SKM-1 (cell line): ENCODE results near the gene PTRHD1.
"Not testable (repeated sequence)": the region's sequence is repeated elsewhere in the genome, so short reads cannot be mapped to it uniquely, and the experiment has no call there.

Experiments used
- DNase-seq: peaks from one replicate; lab custom pipeline; 2025; ENCODE audit not compliant: unreplicated experiment; lab: John Stamatoyannopoulos, UW

Gene PTRHD1

GRCh38 chr2:24813691-24814137, 20.5 kb upstream of the PTRHD1 start:
- DNase-seq = no peak

GRCh38 chr2:24809316-24810007, 16.3 kb upstream of the PTRHD1 start:
- no peak for DNase-seq

- no peak for DNase-seq
Observed at GRCh38 chr2:24806661-24807036, 13.5 kb upstream of the PTRHD1 start.

GRCh38 chr2:24805811-24806660, 12.8 kb upstream of the PTRHD1 start:
- DNase-seq = not testable (repeated sequence)

- not testable (repeated sequence) for DNase-seq
Observed at GRCh38 chr2:24800487-24800886, 7.3 kb upstream of the PTRHD1 start.

- no peak for DNase-seq
Observed at GRCh38 chr2:24797644-24798043, 4.5 kb upstream of the PTRHD1 start.

- no peak for DNase-seq
Observed at GRCh38 chr2:24793761-24794435, 707 bp upstream of the PTRHD1 start.

GRCh38 chr2:24792542-24792873, 683 bp downstream of the PTRHD1 start:
- DNase-seq = no peak

- no peak for DNase-seq
Observed at GRCh38 chr2:24791452-24791851, 1.7 kb downstream of the PTRHD1 start.

GRCh38 chr2:24788816-24789215, 4.4 kb downstream of the PTRHD1 start:
- no peak for DNase-seq

GRCh38 chr2:24787532-24787931, 5.7 kb downstream of the PTRHD1 start:
- no peak for DNase-seq

- DNase-seq = no peak
Observed at GRCh38 chr2:24785671-24786321, 7.4 kb downstream of the PTRHD1 start.

GRCh38 chr2:24783641-24784040, 9.6 kb downstream of the PTRHD1 start:
- DNase-seq = no peak

GRCh38 chr2:24779116-24779515, 14.1 kb downstream of the PTRHD1 start:
- DNase-seq = no peak

- DNase-seq = no peak
Observed at GRCh38 chr2:24774373-24774772, 18.8 kb downstream of the PTRHD1 start.

GRCh38 chr2:24771764-24772586, 21.2 kb downstream of the PTRHD1 start:
- no peak for DNase-seq

- DNase-seq = no peak
Observed at GRCh38 chr2:24771061-24771460, 22.1 kb downstream of the PTRHD1 start.

GRCh38 chr2:24768601-24769000, 24.6 kb downstream of the PTRHD1 start:
- no peak for DNase-seq

- DNase-seq = no peak
Observed at GRCh38 chr2:24768013-24768412, 25.2 kb downstream of the PTRHD1 start.

- no peak for DNase-seq
Observed at GRCh38 chr2:24766609-24767008, 26.6 kb downstream of the PTRHD1 start.

GRCh38 chr2:24763843-24764242, 29.3 kb downstream of the PTRHD1 start:
- no peak for DNase-seq
